ENCODE measurements around the gene ZNF550. TPM values are rescaled to one million over a fixed set of nuclear protein-coding genes. Genes with fewer than 3 reads are reported as not detected.
"Not testable (repeated sequence)": the region's sequence is repeated elsewhere in the genome, so short reads cannot be mapped to it uniquely, and the experiment has no call there.

ZNF550 gene
- total RNA-seq, 1 experiment from 2014 or later: 6.1 TPM

- peak; percentile 94 for DNase-seq (ENCODE audit: low read depth)
Measured at GRCh38 chr19:57527136-57527881, 32.4 kb downstream of the ZNF550 start, which contains the start of gene ZNF549. ZNF549 (plus strand) TSS chr19:57527356; CDS start chr19:57527574, 218 bp downstream.

GRCh38 chr19:57518021-57518420, 41.6 kb downstream of the ZNF550 start:
- peak; percentile 24 for DNase-seq (ENCODE audit: low read depth)

DNA sequence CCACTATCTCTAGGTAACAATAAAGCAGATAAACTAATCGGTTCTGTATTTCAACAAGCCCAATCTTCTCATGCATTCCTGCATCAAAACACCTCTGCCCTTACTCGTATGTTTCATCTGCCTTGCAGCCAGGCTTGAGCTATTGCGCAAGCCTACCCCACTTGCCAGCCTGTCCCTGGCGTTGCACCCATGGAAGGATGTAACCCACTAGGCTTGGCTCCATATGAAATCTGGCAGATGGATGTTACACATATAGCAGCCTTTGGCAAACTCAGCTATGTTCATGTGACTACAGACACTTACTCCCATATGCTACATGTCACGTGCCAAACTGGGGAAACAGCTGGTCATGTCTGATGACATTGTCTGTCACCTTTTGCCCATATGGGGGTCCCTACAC, 44.4 kb downstream of the ZNF550 start:
- no peak for DNase-seq (ENCODE audit: low read depth)

- peak; percentile 38 for DNase-seq (ENCODE audit: low read depth)
Measured at GRCh38 chr19:57512845-57513244, 46.8 kb downstream of the ZNF550 start.

DNA sequence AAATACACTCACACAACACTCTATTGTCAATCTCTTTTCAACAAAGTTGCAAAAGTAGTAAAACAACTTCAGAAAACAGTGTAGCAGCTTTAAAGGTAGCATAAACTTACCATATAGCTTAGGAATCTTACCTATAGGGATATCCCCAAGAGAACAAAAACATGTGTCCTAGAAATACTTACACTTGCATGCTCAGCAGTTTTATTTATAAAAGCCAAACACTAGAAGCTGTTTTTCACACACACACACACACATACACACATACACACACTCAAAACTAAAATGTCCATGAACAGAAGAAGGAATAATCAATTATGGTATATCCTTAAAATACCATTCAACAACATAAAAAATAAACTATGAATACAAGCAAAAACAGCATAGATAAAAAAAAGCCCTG, 48.2 kb downstream of the ZNF550 start:
- no peak for DNase-seq (ENCODE audit: low read depth)

DNA sequence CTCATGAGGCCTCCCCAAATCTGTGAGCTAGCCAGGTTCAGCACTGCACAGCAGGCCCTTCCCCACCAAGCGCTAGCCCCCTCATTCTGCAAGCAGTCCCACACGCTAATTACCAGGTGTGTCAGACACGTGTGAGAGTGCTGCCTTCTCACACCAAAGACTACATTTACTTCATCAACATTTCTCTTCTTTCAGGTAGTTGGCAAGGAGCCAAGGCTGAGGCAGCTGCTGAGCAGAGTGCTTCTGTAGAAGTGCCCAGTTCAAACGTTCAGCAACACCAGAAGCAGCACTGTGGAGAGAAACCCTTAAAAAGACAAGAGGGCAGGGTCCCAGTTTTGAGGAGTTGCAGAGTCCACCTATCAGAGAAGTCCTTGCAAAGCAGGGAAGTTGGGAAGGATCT, 53.5 kb downstream of the ZNF550 start:
- no peak for DNase-seq (ENCODE audit: low read depth)

DNA sequence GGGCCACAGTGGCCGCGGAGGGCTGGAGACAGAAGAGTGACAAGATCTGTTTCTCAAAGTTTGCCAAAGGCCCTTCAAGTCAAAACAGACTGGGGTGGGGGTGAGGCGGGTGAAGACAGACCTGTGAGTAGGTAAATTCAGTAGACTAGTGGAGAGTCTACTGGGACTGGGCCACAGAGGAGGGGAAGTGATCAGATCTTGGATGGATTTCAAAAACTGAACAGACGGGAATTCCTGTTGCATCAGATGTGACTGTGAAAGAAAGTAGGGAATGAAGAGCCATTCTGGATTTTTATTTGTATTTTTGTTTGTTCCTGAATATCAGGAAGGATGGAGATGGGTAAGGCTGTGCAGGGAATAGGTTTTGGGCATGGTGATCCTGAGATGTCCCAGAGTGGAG, 59.3 kb downstream of the ZNF550 start:
- peak; percentile 24 for DNase-seq (ENCODE audit: low read depth)

- peak; percentile 97 for DNase-seq (ENCODE audit: low read depth)
Measured at GRCh38 chr19:57499680-57500395, 59.8 kb downstream of the ZNF550 start, which contains the start of gene ZNF773. ZNF773 (plus strand) TSS chr19:57499938; CDS start chr19:57500081, 143 bp downstream.

GRCh38 chr19:57499332-57499679, 60.4 kb downstream of the ZNF550 start:
- not testable (repeated sequence) for DNase-seq (ENCODE audit: low read depth)

DNA sequence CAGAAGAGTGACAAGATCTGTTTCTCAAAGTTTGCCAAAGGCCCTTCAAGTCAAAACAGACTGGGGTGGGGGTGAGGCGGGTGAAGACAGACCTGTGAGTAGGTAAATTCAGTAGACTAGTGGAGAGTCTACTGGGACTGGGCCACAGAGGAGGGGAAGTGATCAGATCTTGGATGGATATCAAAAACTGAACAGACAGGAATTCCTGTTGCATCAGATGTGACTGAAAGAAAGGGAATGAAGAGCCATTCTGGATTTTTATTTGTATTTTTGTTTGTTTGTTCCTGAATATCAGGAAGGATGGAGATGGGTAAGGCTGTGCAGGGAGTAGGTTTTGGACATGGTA, 71.4 kb downstream of the ZNF550 start:
- DNase-seq (ENCODE audit: low read depth): not testable (repeated sequence)

DNA sequence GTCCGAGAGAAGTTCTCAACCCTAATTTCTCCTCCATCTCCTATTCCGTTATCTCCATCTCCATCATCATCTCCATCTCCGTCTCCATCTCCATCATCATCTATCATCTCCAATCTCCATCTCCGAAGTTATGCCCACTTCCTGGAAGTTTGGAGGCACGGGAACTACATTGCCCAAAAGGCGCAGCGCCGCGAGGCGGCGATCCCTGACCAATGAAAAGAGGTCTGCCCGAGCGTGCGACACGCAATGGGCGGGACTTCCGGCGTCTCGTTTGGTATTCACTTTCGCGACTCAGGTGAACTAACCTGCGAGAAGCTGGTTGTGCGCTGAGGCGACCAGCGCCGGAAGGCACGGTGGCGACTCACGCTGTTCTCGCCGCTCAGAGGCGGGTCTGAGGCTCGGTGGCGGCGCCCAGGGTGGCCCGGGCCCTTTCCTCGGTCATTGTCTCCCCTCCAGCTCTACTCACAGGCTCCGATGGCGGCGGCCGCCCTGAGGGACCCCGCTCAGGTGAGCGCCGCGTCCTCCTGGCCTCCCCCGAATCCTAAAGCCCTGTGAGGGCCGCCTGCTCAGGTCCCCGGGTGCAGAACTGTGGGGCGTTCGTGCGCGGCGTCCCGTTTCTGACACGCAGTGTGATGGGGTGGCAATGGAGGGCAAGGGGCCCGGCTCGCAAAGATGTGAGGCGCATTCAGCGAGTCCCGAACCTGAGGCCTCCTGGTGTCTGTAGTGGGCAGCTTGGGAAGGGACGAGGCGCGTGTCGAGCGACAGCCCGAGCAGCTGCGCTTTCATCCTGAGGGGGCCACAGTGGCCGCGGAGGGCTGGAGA, 72.0 kb downstream of the ZNF550 start, which contains the start of gene ZNF419:
ZNF419 (plus strand) TSS at position 274 of the 822 bp plus-strand sequence; CDS start at position 475, 201 bp downstream.
- DNase-seq (ENCODE audit: low read depth): peak; percentile 86

Other genes starting within 250 kb of the ZNF550 start
- gene ZNF543, start 239.4 kb downstream of the ZNF550 start, total RNA-seq (2014; rRNA removed; shearing (Covaris generic)): 5.9 and 6.6 TPM in 2 replicates
- 9.9 and 11.7 TPM in 2 replicates for gene ZNF304, start 208.6 kb downstream of the ZNF550 start, total RNA-seq (2014; rRNA removed; shearing (Covaris generic))
- gene TRAPPC2B, start 196.3 kb downstream of the ZNF550 start, total RNA-seq (2014; rRNA removed; shearing (Covaris generic)): 44.2 and 56.7 TPM in 2 replicates
- gene ZNF547, start 196.3 kb downstream of the ZNF550 start, total RNA-seq (2014; rRNA removed; shearing (Covaris generic)): 2.1 and 2.5 TPM in 2 replicates
- gene ZNF548, start 170.0 kb downstream of the ZNF550 start, total RNA-seq (2014; rRNA removed; shearing (Covaris generic)): 21.7 and 27.1 TPM in 2 replicates
- gene ZNF17, start 148.7 kb downstream of the ZNF550 start, total RNA-seq (2014; rRNA removed; shearing (Covaris generic)): 9.9 and 10.5 TPM in 2 replicates
- gene ZNF749, start 124.5 kb downstream of the ZNF550 start, total RNA-seq (2014; rRNA removed; shearing (Covaris generic)): 9.3 and 12.7 TPM in 2 replicates
- not detected in 2 replicates for gene VN1R1, start 102.7 kb downstream of the ZNF550 start, total RNA-seq (2014; rRNA removed; shearing (Covaris generic))
- 13.5 and 17.3 TPM in 2 replicates for gene ZNF772, start 82.3 kb downstream of the ZNF550 start, total RNA-seq (2014; rRNA removed; shearing (Covaris generic))
- 11.1 and 12.0 TPM in 2 replicates for gene ZNF419, start 72.1 kb downstream of the ZNF550 start, total RNA-seq (2014; rRNA removed; shearing (Covaris generic))
- 9.0 and 23.1 TPM in 2 replicates for gene ZNF773, start 59.9 kb downstream of the ZNF550 start, total RNA-seq (2014; rRNA removed; shearing (Covaris generic))
- 5.1 and 6.2 TPM in 2 replicates for gene ZNF549, start 32.5 kb downstream of the ZNF550 start, total RNA-seq (2014; rRNA removed; shearing (Covaris generic))
- 6.1 and 6.3 TPM in 2 replicates for gene ZNF416, start 19.0 kb upstream of the ZNF550 start, total RNA-seq (2014; rRNA removed; shearing (Covaris generic))
- 9.9 and 11.6 TPM in 2 replicates for gene ZIK1, start 24.3 kb upstream of the ZNF550 start, total RNA-seq (2014; rRNA removed; shearing (Covaris generic))
- gene ZNF530, start 40.0 kb upstream of the ZNF550 start, total RNA-seq (2014; rRNA removed; shearing (Covaris generic)): 12.7 and 17.7 TPM in 2 replicates
- 14.2 and 21.3 TPM in 2 replicates for gene ZNF134, start 54.4 kb upstream of the ZNF550 start, total RNA-seq (2014; rRNA removed; shearing (Covaris generic))
- gene ZNF211, start 73.3 kb upstream of the ZNF550 start, total RNA-seq (2014; rRNA removed; shearing (Covaris generic)): 9.7 and 10.1 TPM in 2 replicates
- gene ZSCAN4, start 109.1 kb upstream of the ZNF550 start, total RNA-seq (2014; rRNA removed; shearing (Covaris generic)): not detected in 2 replicates
- 8.2 and 12.1 TPM in 2 replicates for gene ZNF551, start 122.1 kb upstream of the ZNF550 start, total RNA-seq (2014; rRNA removed; shearing (Covaris generic))
- not detected in 2 replicates for gene ZNF154, start 149.3 kb upstream of the ZNF550 start, total RNA-seq (2014; rRNA removed; shearing (Covaris generic))
- gene ZNF671, start 167.8 kb upstream of the ZNF550 start, total RNA-seq (2014; rRNA removed; shearing (Covaris generic)): 6.4 and 8.0 TPM in 2 replicates
- gene ZNF776, start 187.0 kb upstream of the ZNF550 start, total RNA-seq (2014; rRNA removed; shearing (Covaris generic)): 10.1 and 21.9 TPM in 2 replicates
- 10.7 and 13.7 TPM in 2 replicates for gene ZNF586, start 209.8 kb upstream of the ZNF550 start, total RNA-seq (2014; rRNA removed; shearing (Covaris generic))

Data from RPMI7951 (cell line).